ENCODE results near the gene NOS3. TPM values are rescaled to one million over a fixed set of nuclear protein-coding genes. Genes with fewer than 3 reads are reported as not detected.

The NOS3 gene
- total and polyA plus RNA-seq, 2 donors from 2014 or later: 9.3 to 51.7 TPM

DNA sequence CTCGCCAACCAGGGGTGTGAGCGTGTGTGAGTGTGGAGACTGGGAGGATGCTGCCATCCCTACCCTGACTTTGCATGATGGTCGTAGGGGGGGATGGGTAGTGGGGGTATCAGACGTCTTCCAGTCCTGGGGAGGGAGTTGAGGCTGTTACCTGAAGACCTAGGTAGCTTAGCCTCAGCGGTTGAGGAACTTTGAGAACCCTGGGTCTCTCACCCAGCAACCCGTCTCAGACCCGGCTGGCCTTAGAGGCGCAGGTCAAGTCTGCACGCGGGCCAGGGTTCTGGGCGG is 71.2 kb downstream of the NOS3 start:
- peaks cover 0 to 17% (median 10%) of the 10 kb centered on the region in 3 donors for H3K36me3 ChIP-seq (ENCODE audit: control insufficient read depth in 2 of 3, insufficient read depth in 3 of 3, low read length in 3 of 3)
- no peak overlapping the region for H3K27ac ChIP-seq (ENCODE audit: low read depth in 2 of 2, low read length in 2 of 2)
- intact Hi-C loops (cut with DNase I): no loop called here
- TF ChIP-seq, protein P1, sequence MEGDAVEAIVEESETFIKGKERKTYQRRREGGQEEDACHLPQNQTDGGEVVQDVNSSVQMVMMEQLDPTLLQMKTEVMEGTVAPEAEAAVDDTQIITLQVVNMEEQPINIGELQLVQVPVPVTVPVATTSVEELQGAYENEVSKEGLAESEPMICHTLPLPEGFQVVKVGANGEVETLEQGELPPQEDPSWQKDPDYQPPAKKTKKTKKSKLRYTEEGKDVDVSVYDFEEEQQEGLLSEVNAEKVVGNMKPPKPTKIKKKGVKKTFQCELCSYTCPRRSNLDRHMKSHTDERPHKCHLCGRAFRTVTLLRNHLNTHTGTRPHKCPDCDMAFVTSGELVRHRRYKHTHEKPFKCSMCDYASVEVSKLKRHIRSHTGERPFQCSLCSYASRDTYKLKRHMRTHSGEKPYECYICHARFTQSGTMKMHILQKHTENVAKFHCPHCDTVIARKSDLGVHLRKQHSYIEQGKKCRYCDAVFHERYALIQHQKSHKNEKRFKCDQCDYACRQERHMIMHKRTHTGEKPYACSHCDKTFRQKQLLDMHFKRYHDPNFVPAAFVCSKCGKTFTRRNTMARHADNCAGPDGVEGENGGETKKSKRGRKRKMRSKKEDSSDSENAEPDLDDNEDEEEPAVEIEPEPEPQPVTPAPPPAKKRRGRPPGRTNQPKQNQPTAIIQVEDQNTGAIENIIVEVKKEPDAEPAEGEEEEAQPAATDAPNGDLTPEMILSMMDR (IDR thresholded peaks at IDR 0.05; ENCODE audit: borderline replicate concordance, extremely low read depth, insufficient read depth): no peak
- FAIRE-seq: no peak
- no peak overlapping the region for H3K4me3 ChIP-seq (ENCODE audit: low read length in 3 of 3)
- H3K27me3 ChIP-seq (ENCODE audit: control insufficient read depth, insufficient read depth, low read length): no peaks in the 10 kb centered on the region
- DNase-seq: no peak
- H3K9ac ChIP-seq (ENCODE audit: low read length in 3 of 3): no peak overlapping the region
- H3K4me1 ChIP-seq (ENCODE audit: control insufficient read depth in 2 of 3, insufficient read depth in 2 of 3, low read depth in 1 of 3, low read length in 3 of 3): peaks cover 4 to 32% (median 17%) of the 10 kb centered on the region in 3 donors
- H3K9me3 ChIP-seq (ENCODE audit: control insufficient read depth in 2 of 3, insufficient read depth in 1 of 3, low read length in 3 of 3): no peaks in the 10 kb centered on the region

- peak; percentile 87 to 94 (median 93) for DNase-seq
- peak overlapping the region; percentile 83 to 88 for H3K27ac ChIP-seq (ENCODE audit: low read depth in 2 of 2, low read length in 2 of 2)
- FAIRE-seq: no peak
- peaks cover 4 to 29% (median 16%) of the 10 kb centered on the region in 3 donors for H3K4me1 ChIP-seq (ENCODE audit: control insufficient read depth in 2 of 3, insufficient read depth in 2 of 3, low read depth in 1 of 3, low read length in 3 of 3)
- H3K4me3 ChIP-seq (ENCODE audit: low read length in 3 of 3): peak overlapping the region in 2 of 3 donors; percentile 45 to 57
- TF ChIP-seq, protein P1 (IDR thresholded peaks at IDR 0.05; ENCODE audit: borderline replicate concordance, extremely low read depth, insufficient read depth): peak; percentile 6
- intact Hi-C loops (cut with DNase I): no loop called here
- no peaks in the 10 kb centered on the region for H3K27me3 ChIP-seq (ENCODE audit: control insufficient read depth, insufficient read depth, low read length)
- peak overlapping the region in 1 of 3 donors; percentile 65 for H3K9ac ChIP-seq (ENCODE audit: low read length in 3 of 3)
- H3K36me3 ChIP-seq (ENCODE audit: control insufficient read depth in 2 of 3, insufficient read depth in 3 of 3, low read length in 3 of 3): peaks cover 2 to 19% (median 13%) of the 10 kb centered on the region in 3 donors
- no peaks in the 10 kb centered on the region for H3K9me3 ChIP-seq (ENCODE audit: control insufficient read depth in 2 of 3, insufficient read depth in 1 of 3, low read length in 3 of 3)
These were observed 71.8 kb downstream of the NOS3 start for GRCh38 chr7:151062399-151063211.

DNA sequence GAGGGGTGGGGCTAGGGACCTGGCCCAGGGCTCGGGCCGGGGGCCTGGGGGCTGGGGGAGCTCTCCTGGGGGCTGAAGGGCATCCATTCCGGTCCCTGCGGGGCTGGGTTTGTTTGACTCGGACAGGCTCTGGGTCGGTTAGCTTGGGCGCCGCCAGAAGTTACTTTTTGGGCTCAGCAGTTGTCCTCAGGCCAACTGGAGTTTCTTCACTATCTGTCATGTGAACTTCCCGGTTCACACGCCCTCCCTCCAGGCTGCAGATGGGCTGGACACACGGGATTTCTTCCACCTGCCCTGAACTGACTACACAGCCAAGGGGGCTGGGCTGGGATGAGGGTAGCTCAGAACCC is 72.4 kb downstream of the NOS3 start:
- H3K36me3 ChIP-seq (ENCODE audit: control insufficient read depth in 2 of 3, insufficient read depth in 3 of 3, low read length in 3 of 3): peaks cover 2 to 23% (median 15%) of the 10 kb centered on the region in 3 donors
- no peaks in the 10 kb centered on the region for H3K27me3 ChIP-seq (ENCODE audit: control insufficient read depth, insufficient read depth, low read length)
- no peak overlapping the region for H3K9ac ChIP-seq (ENCODE audit: low read length in 3 of 3)
- FAIRE-seq (no peak), DNase-seq (no peak)
- peaks cover 4 to 29% (median 16%) of the 10 kb centered on the region in 3 donors for H3K4me1 ChIP-seq (ENCODE audit: control insufficient read depth in 2 of 3, insufficient read depth in 2 of 3, low read depth in 1 of 3, low read length in 3 of 3)
- intact Hi-C loops (cut with DNase I): no loop called here
- TF ChIP-seq, protein P1 (IDR thresholded peaks at IDR 0.05; ENCODE audit: borderline replicate concordance, extremely low read depth, insufficient read depth): no peak
- peak overlapping the region in 2 of 3 donors; percentile 29 to 42 for H3K4me3 ChIP-seq (ENCODE audit: low read length in 3 of 3)
- no peaks in the 10 kb centered on the region for H3K9me3 ChIP-seq (ENCODE audit: control insufficient read depth in 2 of 3, insufficient read depth in 1 of 3, low read length in 3 of 3)
- no peak overlapping the region for H3K27ac ChIP-seq (ENCODE audit: low read depth in 2 of 2, low read length in 2 of 2)

Other genes starting within 250 kb of the NOS3 start
- gene TMEM176B, start 190.7 kb upstream of the NOS3 start, total RNA-seq: 345 TPM
- gene TMEM176B, start 190.7 kb upstream of the NOS3 start, polyA plus RNA-seq (ENCODE audit: insufficient read depth, low read depth, low replicate concordance): 542 TPM
- 288 TPM for gene TMEM176A, start 190.2 kb upstream of the NOS3 start, total RNA-seq
- gene TMEM176A, start 190.2 kb upstream of the NOS3 start, polyA plus RNA-seq (ENCODE audit: insufficient read depth, low read depth, low replicate concordance): 513 TPM
- gene AOC1, start 138.5 kb upstream of the NOS3 start, total RNA-seq: 170 TPM
- 99.1 TPM for gene AOC1, start 138.5 kb upstream of the NOS3 start, polyA plus RNA-seq (ENCODE audit: insufficient read depth, low read depth, low replicate concordance)
- gene KCNH2, start 12.7 kb upstream of the NOS3 start, total RNA-seq: 1.3 TPM
- gene KCNH2, start 12.7 kb upstream of the NOS3 start, polyA plus RNA-seq (ENCODE audit: insufficient read depth, low read depth, low replicate concordance): 1.5 TPM
- 0.19 TPM for gene ATG9B, start 33.5 kb downstream of the NOS3 start, total RNA-seq
- 0.19 TPM for gene ATG9B, start 33.5 kb downstream of the NOS3 start, polyA plus RNA-seq (ENCODE audit: insufficient read depth, low read depth, low replicate concordance)
- 36.0 TPM for gene ABCB8, start 37.4 kb downstream of the NOS3 start, total RNA-seq
- 34.3 TPM for gene ABCB8, start 37.4 kb downstream of the NOS3 start, polyA plus RNA-seq (ENCODE audit: insufficient read depth, low read depth, low replicate concordance)
- 1.9 TPM for gene ASIC3, start 57.5 kb downstream of the NOS3 start, total RNA-seq
- 3.1 TPM for gene ASIC3, start 57.5 kb downstream of the NOS3 start, polyA plus RNA-seq (ENCODE audit: insufficient read depth, low read depth, low replicate concordance)
- 9.1 TPM for gene CDK5, start 66.9 kb downstream of the NOS3 start, total RNA-seq
- 21.5 TPM for gene CDK5, start 66.9 kb downstream of the NOS3 start, polyA plus RNA-seq (ENCODE audit: insufficient read depth, low read depth, low replicate concordance)
- 104 TPM for gene SLC4A2, start 68.6 kb downstream of the NOS3 start, total RNA-seq
- gene SLC4A2, start 68.6 kb downstream of the NOS3 start, polyA plus RNA-seq (ENCODE audit: insufficient read depth, low read depth, low replicate concordance): 150 TPM
- gene FASTK, start 89.8 kb downstream of the NOS3 start, total RNA-seq: 71.2 TPM
- gene FASTK, start 89.8 kb downstream of the NOS3 start, polyA plus RNA-seq (ENCODE audit: insufficient read depth, low read depth, low replicate concordance): 116 TPM
- gene TMUB1, start 92.5 kb downstream of the NOS3 start, total RNA-seq: 36.9 TPM
- 79.9 TPM for gene TMUB1, start 92.5 kb downstream of the NOS3 start, polyA plus RNA-seq (ENCODE audit: insufficient read depth, low read depth, low replicate concordance)
- gene AGAP3, start 95.5 kb downstream of the NOS3 start, total RNA-seq: 64.4 TPM
- gene AGAP3, start 95.5 kb downstream of the NOS3 start, polyA plus RNA-seq (ENCODE audit: insufficient read depth, low read depth, low replicate concordance): 35.8 TPM
- not detected for gene GBX1, start 176.7 kb downstream of the NOS3 start, total RNA-seq
- not detected for gene GBX1, start 176.7 kb downstream of the NOS3 start, polyA plus RNA-seq (ENCODE audit: insufficient read depth, low read depth, low replicate concordance)
- not detected for gene ASB10, start 196.2 kb downstream of the NOS3 start, total RNA-seq
- gene ASB10, start 196.2 kb downstream of the NOS3 start, polyA plus RNA-seq (ENCODE audit: insufficient read depth, low read depth, low replicate concordance): 0.22 TPM
- not detected for gene H2BK1, start 219.5 kb downstream of the NOS3 start, total RNA-seq
- gene H2BK1, start 219.5 kb downstream of the NOS3 start, polyA plus RNA-seq (ENCODE audit: insufficient read depth, low read depth, low replicate concordance): not detected
- gene ABCF2, start 236.2 kb downstream of the NOS3 start, total RNA-seq: 30.8 TPM
- 22.5 TPM for gene ABCF2, start 236.2 kb downstream of the NOS3 start, polyA plus RNA-seq (ENCODE audit: insufficient read depth, low read depth, low replicate concordance)
- 45.2 TPM for gene CHPF2, start 241.5 kb downstream of the NOS3 start, total RNA-seq
- gene CHPF2, start 241.5 kb downstream of the NOS3 start, polyA plus RNA-seq (ENCODE audit: insufficient read depth, low read depth, low replicate concordance): 15.6 TPM